Glutamatergic neuron (in vitro differentiated cells): ENCODE results near the gene NTHL1. TPM values are rescaled to one million over a fixed set of nuclear protein-coding genes. Genes with fewer than 3 reads are reported as not detected.

ENCODE experiments used
- DNase-seq: peaks from one replicate; pipeline ENCODE4 v3.0.0; 2022
- H3K27ac Mint-ChIP-seq: one replicate; pipeline ENCODE4 v1.8.0; 2020; ENCODE audit warnings: mild to moderate bottlenecking, mixed read lengths, inconsistent platforms; ENCODE audit not compliant: unreplicated experiment
- H3K27me3 Mint-ChIP-seq: one replicate; pipeline ENCODE4 v1.8.0; 2020; ENCODE audit warnings: mild to moderate bottlenecking, moderate library complexity, mixed read lengths, inconsistent platforms; ENCODE audit not compliant: unreplicated experiment
- H3K36me3 Mint-ChIP-seq: one replicate; pipeline ENCODE4 v1.8.0; 2020; ENCODE audit warnings: mild to moderate bottlenecking, mixed read lengths, inconsistent platforms; ENCODE audit not compliant: unreplicated experiment
- H3K4me1 Mint-ChIP-seq: one replicate; pipeline ENCODE4 v1.8.0; 2020; ENCODE audit warnings: mild to moderate bottlenecking, low read depth, mixed read lengths, inconsistent platforms; ENCODE audit not compliant: unreplicated experiment
- H3K4me3 Mint-ChIP-seq: one replicate; pipeline ENCODE4 v1.8.0; 2020; ENCODE audit warnings: mild to moderate bottlenecking, mixed read lengths, inconsistent platforms; ENCODE audit not compliant: unreplicated experiment
- H3K9me3 Mint-ChIP-seq: one replicate; pipeline ENCODE4 v1.8.0; 2020; ENCODE audit warnings: mild to moderate bottlenecking, moderate library complexity, mixed read lengths, inconsistent platforms; ENCODE audit not compliant: unreplicated experiment
- CTCF ChIP-seq: fragments of 200-600 bp; sonication (generic); IDR thresholded peaks from one replicate; pipeline ENCODE4 v1.5.0; 2021; ENCODE audit not compliant: partially characterized antibody, unreplicated experiment
- total RNA-seq: library from RNA; stranded (reverse); fragmentation: NEBNext Ultra II Directional; extraction: Animal tissue kit (Norgen Biotek cat#: 25700); gene quantifications from one replicate; pipeline ENCODE4 v1.2.1, GENCODE V29; 2021; ENCODE audit not compliant: unreplicated experiment

NTHL1 gene
- total RNA-seq, 1 donor from 2014 or later: 194 TPM

- Mint-ChIP-seq H3K9me3 (peaks cover 10% of the 10 kb centered on the region), H3K27me3 (peaks cover 7% of the 10 kb centered on the region), H3K4me3 (peak overlapping the region; percentile 4), H3K36me3 (no peaks in the 10 kb centered on the region), H3K4me1 (peaks cover 3% of the 10 kb centered on the region), H3K27ac (no peak overlapping the region)
- no peak for TF ChIP-seq CTCF
- no peak for DNase-seq
Observed at GRCh38 chr16:2056681-2057407, 9.2 kb upstream of the NTHL1 start.

GRCh38 chr16:2056077-2056476 is 8.4 kb upstream of the NTHL1 start:
- DNase-seq: no peak
- no peaks in the 10 kb centered on the region for H3K36me3 Mint-ChIP-seq
- H3K4me3 Mint-ChIP-seq: no peak overlapping the region
- H3K27me3 Mint-ChIP-seq: peaks cover 4% of the 10 kb centered on the region
- H3K27ac Mint-ChIP-seq: peak overlapping the region; percentile 66
- H3K4me1 Mint-ChIP-seq: peaks cover 3% of the 10 kb centered on the region
- TF ChIP-seq CTCF: no peak
- peaks cover 15% of the 10 kb centered on the region for H3K9me3 Mint-ChIP-seq

GRCh38 chr16:2054543-2055245 is 7.1 kb upstream of the NTHL1 start:
- Mint-ChIP-seq H3K4me1 (peaks cover 3% of the 10 kb centered on the region), H3K27ac (no peak overlapping the region), H3K9me3 (peaks cover 15% of the 10 kb centered on the region), H3K36me3 (no peaks in the 10 kb centered on the region), H3K27me3 (peaks cover 4% of the 10 kb centered on the region), H3K4me3 (no peak overlapping the region)
- no peak for TF ChIP-seq CTCF
- no peak for DNase-seq

- H3K27me3 Mint-ChIP-seq: peaks cover 4% of the 10 kb centered on the region
- no peak overlapping the region for H3K27ac Mint-ChIP-seq
- H3K4me3 Mint-ChIP-seq: no peak overlapping the region
- no peaks in the 10 kb centered on the region for H3K36me3 Mint-ChIP-seq
- peaks cover 3% of the 10 kb centered on the region for H3K4me1 Mint-ChIP-seq
- DNase-seq: no peak
- TF ChIP-seq CTCF: no peak
- peaks cover 15% of the 10 kb centered on the region for H3K9me3 Mint-ChIP-seq
Observed at GRCh38 chr16:2053897-2054296, 6.3 kb upstream of the NTHL1 start.

GRCh38 chr16:2053211-2053610 is 5.6 kb upstream of the NTHL1 start:
- no peaks in the 10 kb centered on the region for H3K36me3 Mint-ChIP-seq
- no peak for TF ChIP-seq CTCF
- peaks cover 7% of the 10 kb centered on the region for H3K4me1 Mint-ChIP-seq
- peaks cover 15% of the 10 kb centered on the region for H3K9me3 Mint-ChIP-seq
- no peak overlapping the region for H3K4me3 Mint-ChIP-seq
- no peak overlapping the region for H3K27ac Mint-ChIP-seq
- DNase-seq: no peak
- H3K27me3 Mint-ChIP-seq: peaks cover 2% of the 10 kb centered on the region
